A549 (cell line): Measurements from ENCODE around the gene ERICH6B. TPM values are rescaled to one million over a fixed set of nuclear protein-coding genes. Genes with fewer than 3 reads are reported as not detected.

Experiments used
- ATAC-seq, 2 experiments: fragments of 200-7000 bp in 1 of 2; fragments of >200 bp in 1 of 2; cut with Nextera tagmentation in 1 of 2; cut with Tn5 transposase in 1 of 2; 3 replicates each; pipeline versions ENCODE4 v1.8.0 to v1.9.1; 2018 to 2020; ENCODE audit warnings: mild to moderate bottlenecking in 1 of 2, moderate library complexity in 1 of 2
- CTCF ChIA-PET: fragments of 300-600 bp; sonication (Branson Sonifier 250); formaldehyde crosslinking; extraction: SDS; loops from one replicate; lab custom pipeline; 2021; ENCODE audit warnings: antibody characterized with exemption, inconsistent platforms; lab: Yijun Ruan, JAX
- POLR2A ChIA-PET: fragments of 350-600 bp; formaldehyde crosslinking; extraction: SDS; loops from one replicate; lab custom pipeline; 2021; ENCODE audit warnings: antibody characterized with exemption, inconsistent platforms; lab: Yijun Ruan, JAX
- DNase-seq, 2 experiments: peaks; one replicate each; pipeline versions ENCODE4 v3.0.0 to v3.0.0-alpha.2; 2011 to 2016; ENCODE audit warnings: low read depth in 1 of 2, low spot score in 1 of 2
- FAIRE-seq: peaks from 2 replicates; lab custom pipeline; 2011; peaks lifted over from hg19 to GRCh38; lab: Jason Lieb, UNC
- H3K27ac ChIP-seq, 2 experiments: fragments of >200 bp; sonication (Bioruptor Twin); formaldehyde crosslinking; 3 replicates each; pipeline ENCODE4 v1.5.1; 2016 to 2017
- H3K4me1 ChIP-seq: fragments of >200 bp; sonication (Bioruptor Twin); formaldehyde crosslinking; 3 replicates; pipeline ENCODE4 v1.6.1; 2016
- H3K4me2 ChIP-seq: fragments of >200 bp; sonication (Bioruptor Twin); formaldehyde crosslinking; 3 replicates; pipeline ENCODE4 v1.6.1; 2016
- H3K4me3 ChIP-seq: fragments of >200 bp; sonication (Bioruptor Twin); formaldehyde crosslinking; 3 replicates; pipeline ENCODE4 v1.5.1; 2016
- H3K9me3 ChIP-seq: fragments of >200 bp; sonication (Bioruptor Twin); formaldehyde crosslinking; 3 replicates; pipeline ENCODE4 v1.6.1; 2016
- BCL3 ChIP-seq: fragments of >200 bp; sonication (Bioruptor Twin); formaldehyde crosslinking; IDR thresholded peaks from 3 replicates; pipeline ENCODE4 v1.6.1; 2016
- BHLHE40 ChIP-seq: IDR thresholded peaks from 2 replicates; pipeline ENCODE4 v1.6.1; 2012; ENCODE audit warnings: low read depth, low read length, inconsistent platforms
- CEBPB ChIP-seq, 2 experiments: fragments of >200 bp in 1 of 2; sonication (Bioruptor Twin) in 1 of 2; formaldehyde crosslinking in 1 of 2; IDR thresholded peaks; 2 replicates each; pipeline ENCODE4 v1.6.1; 2012 to 2016
- CHD4 ChIP-seq: fragments of 200-600 bp; sonication (generic); IDR thresholded peaks from 2 replicates; pipeline ENCODE4 v1.6.1; 2016; ENCODE audit warnings: antibody characterized with exemption, mild to moderate bottlenecking, borderline replicate concordance
- E2F6 ChIP-seq: IDR thresholded peaks from 2 replicates; pipeline ENCODE4 v1.6.1; 2012; ENCODE audit warnings: low read depth, borderline replicate concordance
- EHMT2 ChIP-seq: fragments of 200-600 bp; sonication (generic); IDR thresholded peaks from 2 replicates; pipeline ENCODE4 v1.6.1; 2016; ENCODE audit warnings: antibody characterized with exemption, low read depth, mild to moderate bottlenecking, moderate library complexity
- ESRRA ChIP-seq: fragments of 150-350 bp; IDR thresholded peaks from 2 replicates; pipeline ENCODE4 v1.6.1; 2014; ENCODE audit warnings: mild to moderate bottlenecking, low read length, borderline replicate concordance
- FOSL2 ChIP-seq, 2 experiments: fragments of 450-650 bp in 1 of 2; fragments of >200 bp in 1 of 2; sonication (Bioruptor Twin) in 1 of 2; formaldehyde crosslinking; IDR thresholded peaks; 2 replicates each; pipeline versions ENCODE4 v1.5.0 to v1.6.1; 2016 to 2020; ENCODE audit warnings: mild to moderate bottlenecking in 1 of 2, moderate library complexity in 1 of 2
- FOXS1 ChIP-seq: fragments of 250-450 bp; sonication (Bioruptor Pico); IDR thresholded peaks from 2 replicates; pipeline ENCODE4 v1.5.0; 2020; ENCODE audit warnings: mild to moderate bottlenecking, moderate library complexity
- HOXB5 ChIP-seq: fragments of 250-450 bp; sonication (Bioruptor Pico); IDR thresholded peaks from 2 replicates; pipeline ENCODE4 v1.5.0; 2020; ENCODE audit warnings: mild to moderate bottlenecking, moderate library complexity
- KDM1A ChIP-seq: fragments of 200-600 bp; sonication (generic); IDR thresholded peaks from 2 replicates; pipeline ENCODE4 v1.6.1; 2016; ENCODE audit warnings: low read depth, mild to moderate bottlenecking
- MAZ ChIP-seq: fragments of 150-350 bp; IDR thresholded peaks from 2 replicates; pipeline ENCODE4 v1.6.1; 2014; ENCODE audit warnings: antibody characterized with exemption, low read depth, low read length, borderline replicate concordance
- NPAS2 ChIP-seq: fragments of 250-450 bp; sonication (Bioruptor Pico); IDR thresholded peaks from 2 replicates; pipeline ENCODE4 v1.8.0; 2022; ENCODE audit warnings: mild to moderate bottlenecking, moderate library complexity, borderline replicate concordance
- NR3C1 ChIP-seq: fragments of >200 bp; sonication (Bioruptor Twin); formaldehyde crosslinking; IDR thresholded peaks from 3 replicates; pipeline ENCODE4 v1.6.1; 2017
- POLR2AphosphoS2 ChIP-seq: conservative IDR thresholded peaks from 2 replicates; pipeline ENCODE4 v1.6.1; 2012; ENCODE audit warnings: low read length, improper control_type of control experiment, inconsistent platforms
- RARB ChIP-seq: fragments of 250-450 bp; sonication (Bioruptor Pico); IDR thresholded peaks from 2 replicates; pipeline ENCODE4 v1.8.0; 2021; ENCODE audit warnings: mild to moderate bottlenecking, moderate library complexity
- RCOR1 ChIP-seq: fragments of 150-350 bp; IDR thresholded peaks from 2 replicates; pipeline ENCODE4 v1.6.1; 2014; ENCODE audit warnings: antibody characterized with exemption, low read length, low read depth
- RNF2 ChIP-seq: fragments of 200-600 bp; sonication (generic); IDR thresholded peaks from 2 replicates; pipeline ENCODE4 v1.6.1; 2016; ENCODE audit warnings: low read depth, mild to moderate bottlenecking, antibody characterized with exemption, moderate library complexity, borderline replicate concordance
- SMC3 ChIP-seq: fragments of >200 bp; sonication (Bioruptor Twin); formaldehyde crosslinking; IDR thresholded peaks from 3 replicates; pipeline ENCODE4 v1.6.1; 2018; ENCODE audit warnings: inconsistent platforms
- USF2 ChIP-seq: fragments of 450-650 bp; IDR thresholded peaks from 2 replicates; pipeline ENCODE4 v1.6.1; 2014; ENCODE audit warnings: antibody characterized with exemption
- ZFP36 ChIP-seq: fragments of 450-650 bp; IDR thresholded peaks from 2 replicates; pipeline ENCODE4 v1.6.1; 2014; ENCODE audit warnings: borderline replicate concordance; ENCODE audit not compliant: partially characterized antibody
- ZSCAN20 ChIP-seq: fragments of 250-450 bp; sonication (Bioruptor Pico); IDR thresholded peaks from 2 replicates; pipeline ENCODE4 v1.8.0; 2022; ENCODE audit warnings: mild to moderate bottlenecking, moderate library complexity
- WGBS: methylation state at CpG from one replicate; pipeline ENCODE4 v1.1.6; 2017; ENCODE audit errors: missing lambda C conversion rate; 5-methylcytosine and 5-hydroxymethylcytosine counted together
- polyA plus RNA-seq, 4 experiments: library from polyadenylated mRNA; depleted of rRNA in 3 of 4; stranded (reverse); fragments of >200 nt; fragmentation: RNase III in 1 of 4; extraction: RNeasy Plus Mini Kit Qiagen cat#74134 plus additional on column Dnase treatment in 1 of 4; gene quantifications; 2 replicates in 3 of 4; 3 replicates in 1 of 4; pipeline ENCODE4 v1.2.3, GENCODE V29; 2011 to 2017
- TF ChIP-seq, protein P1 (sequence below): fragments of 200-600 bp; sonication (generic); IDR thresholded peaks from 2 replicates; pipeline ENCODE4 v1.6.1; 2016; ENCODE audit warnings: antibody characterized with exemption, mild to moderate bottlenecking, moderate library complexity
- TF ChIP-seq, protein P2 (sequence below): fragments of >200 bp; sonication (Bioruptor Twin); formaldehyde crosslinking; IDR thresholded peaks from 2 replicates; pipeline ENCODE4 v1.6.1; 2016

Gene ERICH6B
- polyA plus RNA-seq, 2 of the 4 experiments (the other 2 are of a cell fraction), result not detected

- TF ChIP-seq E2F6 (no peak), NPAS2 (CRISPR knock-in tag) (no peak), SMC3 (no peak), EHMT2 (no peak)
- TF ChIP-seq, protein P1, sequence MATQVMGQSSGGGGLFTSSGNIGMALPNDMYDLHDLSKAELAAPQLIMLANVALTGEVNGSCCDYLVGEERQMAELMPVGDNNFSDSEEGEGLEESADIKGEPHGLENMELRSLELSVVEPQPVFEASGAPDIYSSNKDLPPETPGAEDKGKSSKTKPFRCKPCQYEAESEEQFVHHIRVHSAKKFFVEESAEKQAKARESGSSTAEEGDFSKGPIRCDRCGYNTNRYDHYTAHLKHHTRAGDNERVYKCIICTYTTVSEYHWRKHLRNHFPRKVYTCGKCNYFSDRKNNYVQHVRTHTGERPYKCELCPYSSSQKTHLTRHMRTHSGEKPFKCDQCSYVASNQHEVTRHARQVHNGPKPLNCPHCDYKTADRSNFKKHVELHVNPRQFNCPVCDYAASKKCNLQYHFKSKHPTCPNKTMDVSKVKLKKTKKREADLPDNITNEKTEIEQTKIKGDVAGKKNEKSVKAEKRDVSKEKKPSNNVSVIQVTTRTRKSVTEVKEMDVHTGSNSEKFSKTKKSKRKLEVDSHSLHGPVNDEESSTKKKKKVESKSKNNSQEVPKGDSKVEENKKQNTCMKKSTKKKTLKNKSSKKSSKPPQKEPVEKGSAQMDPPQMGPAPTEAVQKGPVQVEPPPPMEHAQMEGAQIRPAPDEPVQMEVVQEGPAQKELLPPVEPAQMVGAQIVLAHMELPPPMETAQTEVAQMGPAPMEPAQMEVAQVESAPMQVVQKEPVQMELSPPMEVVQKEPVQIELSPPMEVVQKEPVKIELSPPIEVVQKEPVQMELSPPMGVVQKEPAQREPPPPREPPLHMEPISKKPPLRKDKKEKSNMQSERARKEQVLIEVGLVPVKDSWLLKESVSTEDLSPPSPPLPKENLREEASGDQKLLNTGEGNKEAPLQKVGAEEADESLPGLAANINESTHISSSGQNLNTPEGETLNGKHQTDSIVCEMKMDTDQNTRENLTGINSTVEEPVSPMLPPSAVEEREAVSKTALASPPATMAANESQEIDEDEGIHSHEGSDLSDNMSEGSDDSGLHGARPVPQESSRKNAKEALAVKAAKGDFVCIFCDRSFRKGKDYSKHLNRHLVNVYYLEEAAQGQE, result no peak
- no peaks in the 10 kb centered on the region for H3K4me1 ChIP-seq
- H3K4me3 ChIP-seq, result no peak overlapping the region
- FAIRE-seq, result no peak
- no peak for ATAC-seq
- no peak overlapping the region for H3K27ac ChIP-seq
- ChIA-PET POLR2A (no interaction called here), CTCF (interaction anchor here (1.0 to 1.3 kb wide), 2 partner anchors 10 to 22 kb away, joined by 3 to 5 read pairs; no protein-coding TSS in a partner anchor)
- DNase-seq, result no peak
- 94% methylated on average over 2 of the region's 2 CpGs for WGBS
- H3K4me2 ChIP-seq, result no peak overlapping the region
- no peaks in the 10 kb centered on the region for H3K9me3 ChIP-seq
Observed at GRCh38 chr13:45601680-45602079, 13.9 kb downstream of the ERICH6B start.

- no peak for DNase-seq
- no peak overlapping the region for H3K4me2 ChIP-seq
- CTCF ChIA-PET, result no interaction called here
- no peak overlapping the region for H3K27ac ChIP-seq
- no peak overlapping the region for H3K4me3 ChIP-seq
- FAIRE-seq, result no peak
- H3K9me3 ChIP-seq, result no peaks in the 10 kb centered on the region
- no peak for ATAC-seq
- no peak for TF ChIP-seq RNF2
- no peak for TF ChIP-seq RCOR1
- TF ChIP-seq CEBPB (IDR thresholded peaks at IDR 0.05), result no peak
- TF ChIP-seq ZSCAN20 (CRISPR knock-in tag), result no peak
- TF ChIP-seq FOXS1 (CRISPR knock-in tag), result no peak
- no peak for TF ChIP-seq USF2
- no peak for TF ChIP-seq RARB
- TF ChIP-seq MAZ, result no peak
- no peak for TF ChIP-seq BHLHE40
- no peak for TF ChIP-seq CHD4
- TF ChIP-seq KDM1A, result no peak
- no peak for TF ChIP-seq FOSL2 (IDR thresholded peaks at IDR 0.05)
- TF ChIP-seq FOSL2 (CRISPR knock-in tag; IDR thresholded peaks at IDR 0.05), result no peak
- no peak for TF ChIP-seq POLR2AphosphoS2
- TF ChIP-seq BCL3, result no peak
- TF ChIP-seq ESRRA, result no peak
- TF ChIP-seq ZFP36, result no peak
- TF ChIP-seq NR3C1, result no peak
- TF ChIP-seq, protein P2, sequence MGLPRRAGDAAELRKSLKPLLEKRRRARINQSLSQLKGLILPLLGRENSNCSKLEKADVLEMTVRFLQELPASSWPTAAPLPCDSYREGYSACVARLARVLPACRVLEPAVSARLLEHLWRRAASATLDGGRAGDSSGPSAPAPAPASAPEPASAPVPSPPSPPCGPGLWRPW, result no peak
- TF ChIP-seq HOXB5 (CRISPR knock-in tag), result no peak
- POLR2A ChIA-PET, result no interaction called here
- H3K4me1 ChIP-seq, result no peaks in the 10 kb centered on the region
- WGBS, result 50% methylated on average over 4 of the region's 4 CpGs
Observed at GRCh38 chr13:45598597-45598996, 16.9 kb downstream of the ERICH6B start.
